ENCODE measurements around the gene SOX1.

DNA sequence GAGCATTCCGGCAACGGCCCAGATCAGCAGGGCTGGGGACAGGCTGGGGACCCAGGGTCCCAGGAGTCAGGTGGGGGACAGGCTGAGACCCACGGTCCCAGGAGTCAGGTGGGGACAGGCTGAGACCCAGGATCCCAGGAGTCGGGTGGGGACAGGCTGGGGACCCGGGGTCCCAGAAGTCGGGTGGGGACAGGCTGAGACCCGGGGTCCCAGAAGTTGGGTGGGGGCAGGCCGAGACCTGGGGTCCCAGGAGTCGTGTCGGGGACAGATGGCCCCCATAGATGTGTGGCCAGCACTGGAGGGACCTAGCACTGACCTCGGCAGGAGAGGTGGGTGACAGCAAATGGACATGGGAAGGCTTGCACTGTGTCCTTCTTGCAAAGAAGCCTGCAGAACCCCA is 39.7 kb upstream of the SOX1 start:
- no peak for TF ChIP-seq POLR2A (IDR thresholded peaks at IDR 0.05)
- TF ChIP-seq, protein P1, sequence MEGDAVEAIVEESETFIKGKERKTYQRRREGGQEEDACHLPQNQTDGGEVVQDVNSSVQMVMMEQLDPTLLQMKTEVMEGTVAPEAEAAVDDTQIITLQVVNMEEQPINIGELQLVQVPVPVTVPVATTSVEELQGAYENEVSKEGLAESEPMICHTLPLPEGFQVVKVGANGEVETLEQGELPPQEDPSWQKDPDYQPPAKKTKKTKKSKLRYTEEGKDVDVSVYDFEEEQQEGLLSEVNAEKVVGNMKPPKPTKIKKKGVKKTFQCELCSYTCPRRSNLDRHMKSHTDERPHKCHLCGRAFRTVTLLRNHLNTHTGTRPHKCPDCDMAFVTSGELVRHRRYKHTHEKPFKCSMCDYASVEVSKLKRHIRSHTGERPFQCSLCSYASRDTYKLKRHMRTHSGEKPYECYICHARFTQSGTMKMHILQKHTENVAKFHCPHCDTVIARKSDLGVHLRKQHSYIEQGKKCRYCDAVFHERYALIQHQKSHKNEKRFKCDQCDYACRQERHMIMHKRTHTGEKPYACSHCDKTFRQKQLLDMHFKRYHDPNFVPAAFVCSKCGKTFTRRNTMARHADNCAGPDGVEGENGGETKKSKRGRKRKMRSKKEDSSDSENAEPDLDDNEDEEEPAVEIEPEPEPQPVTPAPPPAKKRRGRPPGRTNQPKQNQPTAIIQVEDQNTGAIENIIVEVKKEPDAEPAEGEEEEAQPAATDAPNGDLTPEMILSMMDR (IDR thresholded peaks at IDR 0.05): no peak

Measured in body of pancreas (tissue), 4 donors.